LoVo (cell line): Measurements from ENCODE around the gene ATP11A.

Source experiments
- DNase-seq: peaks from one replicate; pipeline ENCODE4 v3.0.0-alpha.2; 2016; ENCODE audit warnings: low spot score

The ATP11A gene

DNA sequence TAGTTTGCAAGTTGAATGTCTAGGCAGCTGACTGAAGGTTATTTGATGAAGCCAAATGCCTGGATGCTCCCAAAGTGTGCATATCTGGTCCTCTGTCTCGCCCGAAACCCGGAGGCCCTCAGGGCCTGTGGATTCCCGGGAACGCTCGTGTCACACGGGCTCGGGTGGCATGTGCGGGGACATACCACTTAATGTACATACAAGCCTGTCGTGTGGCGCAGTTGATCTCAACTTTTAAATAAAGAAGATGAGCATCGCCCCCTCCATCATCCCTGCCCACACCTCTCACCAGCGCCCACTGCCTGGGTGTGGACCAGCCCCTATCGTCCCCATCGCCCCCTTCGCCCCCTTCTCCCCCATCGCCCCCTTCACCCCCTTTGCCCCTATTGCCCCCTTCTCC, 33.9 kb downstream of the ATP11A start:
- no peak for DNase-seq

DNA sequence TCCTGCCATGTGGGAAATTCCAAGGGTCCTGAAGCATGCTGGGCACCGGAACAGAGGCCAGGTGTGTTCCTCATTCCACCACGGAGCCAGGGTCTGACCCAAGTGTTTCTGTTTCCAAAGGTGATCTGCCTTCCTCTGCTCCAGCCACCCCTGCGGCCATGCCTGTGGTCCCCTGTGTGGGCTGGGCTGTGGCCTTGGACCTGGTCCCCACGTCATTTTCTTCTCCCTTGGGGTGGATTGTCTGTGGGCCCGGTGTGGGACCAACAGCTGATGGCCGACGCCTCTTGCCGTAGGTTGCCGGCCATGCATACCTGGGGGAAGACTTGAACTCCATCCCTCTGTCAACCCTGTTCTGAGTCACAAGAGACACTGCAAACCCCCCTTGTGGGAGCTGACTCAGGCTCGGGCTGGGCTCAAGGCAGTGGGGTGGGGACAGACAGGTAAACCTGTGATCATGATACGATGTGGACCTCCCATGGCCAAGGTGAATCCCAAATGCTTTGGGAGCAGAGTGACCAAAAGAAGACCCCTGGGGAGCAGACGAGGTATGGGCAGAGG, 35.0 kb downstream of the ATP11A start:
- peak; percentile 3 for DNase-seq

DNA sequence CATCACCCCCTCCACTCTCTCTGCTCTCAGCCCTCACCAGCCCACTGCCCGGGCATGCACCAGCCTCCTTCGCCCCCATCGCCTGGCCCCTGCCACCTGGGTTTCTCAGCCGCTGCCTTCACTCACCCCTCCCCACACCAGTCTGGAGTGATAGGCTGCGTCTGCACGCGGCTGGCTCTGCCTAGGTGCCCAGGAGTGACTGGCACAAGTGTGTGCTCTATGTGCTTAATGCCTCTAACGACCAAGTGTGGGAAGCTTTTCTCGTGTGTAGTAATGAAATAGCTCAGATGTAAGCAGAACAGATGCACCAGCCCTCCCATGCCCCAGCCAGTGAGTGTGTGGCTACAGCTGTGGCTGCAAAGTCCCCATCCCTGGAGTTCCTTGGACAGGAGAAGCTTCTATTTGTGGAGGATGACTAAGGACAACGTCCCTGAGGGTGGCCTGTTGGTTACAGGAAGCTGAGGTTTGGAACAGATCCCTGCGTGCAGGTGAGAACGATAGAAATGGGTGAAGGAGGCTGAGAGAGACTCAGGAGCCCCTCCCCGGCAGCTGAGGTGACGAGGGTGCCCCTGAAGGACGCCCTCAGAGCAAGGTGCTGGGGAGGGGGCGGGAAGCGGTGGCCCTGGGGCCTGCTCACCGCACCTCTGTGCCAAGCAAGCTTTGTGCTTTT, 35.6 kb downstream of the ATP11A start:
- DNase-seq: peak; percentile 4

DNA sequence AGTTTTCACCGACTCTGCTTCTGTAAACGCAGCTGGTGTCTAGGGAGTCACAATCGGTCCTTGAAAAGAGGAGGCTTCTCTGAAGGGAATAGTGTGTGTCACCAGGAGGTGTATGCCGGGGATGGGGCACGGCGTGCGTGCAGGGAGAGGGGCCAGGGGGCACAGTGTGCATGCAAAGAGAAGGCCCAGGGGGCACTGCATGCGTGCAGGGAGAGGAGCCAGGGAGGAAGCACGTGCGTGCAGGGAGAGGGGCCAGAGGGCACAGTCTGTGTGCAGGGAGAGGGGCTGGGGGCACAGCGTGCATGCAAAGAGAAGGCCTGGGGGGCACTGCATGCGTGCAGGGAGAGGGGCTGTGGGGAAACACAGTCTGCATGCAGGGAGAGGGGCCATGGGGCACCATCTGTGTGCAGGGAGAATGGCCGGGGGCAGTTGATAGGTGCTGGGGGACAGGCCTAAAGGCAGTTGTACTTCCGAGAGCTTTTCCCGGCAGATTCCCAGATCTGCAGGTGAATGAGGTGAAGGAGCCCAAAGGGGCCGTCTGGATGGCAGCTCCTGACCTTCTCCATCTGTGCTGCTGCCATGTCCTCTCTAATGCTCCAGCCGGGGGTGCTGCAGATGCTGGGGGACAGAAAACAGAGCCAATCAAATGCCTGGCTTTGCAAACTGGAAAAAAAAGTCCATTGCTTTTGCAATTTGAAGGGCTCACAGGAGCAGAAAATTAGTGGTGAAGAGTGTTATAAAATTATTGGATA, 36.4 kb downstream of the ATP11A start:
- DNase-seq: no peak

DNA sequence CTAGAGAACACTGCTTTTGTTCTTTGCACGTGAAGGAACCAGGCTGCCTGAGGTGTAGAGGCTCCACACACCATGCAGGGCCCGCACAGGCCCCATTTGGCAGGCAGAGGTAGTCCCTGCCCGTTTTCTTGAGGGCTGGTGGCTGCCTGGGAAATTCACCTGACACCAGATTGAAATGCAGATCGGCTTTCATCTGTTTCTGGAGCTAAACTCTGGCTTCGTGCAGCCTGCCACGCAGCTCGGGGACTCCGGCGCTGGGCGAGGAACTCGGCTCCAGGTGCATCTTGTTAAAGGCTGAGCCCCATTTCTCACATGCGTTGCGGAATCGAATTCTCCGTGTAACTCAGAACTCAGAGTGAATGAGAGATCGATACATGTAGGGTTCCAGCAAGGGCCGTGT, 37.7 kb downstream of the ATP11A start:
- no peak for DNase-seq

DNA sequence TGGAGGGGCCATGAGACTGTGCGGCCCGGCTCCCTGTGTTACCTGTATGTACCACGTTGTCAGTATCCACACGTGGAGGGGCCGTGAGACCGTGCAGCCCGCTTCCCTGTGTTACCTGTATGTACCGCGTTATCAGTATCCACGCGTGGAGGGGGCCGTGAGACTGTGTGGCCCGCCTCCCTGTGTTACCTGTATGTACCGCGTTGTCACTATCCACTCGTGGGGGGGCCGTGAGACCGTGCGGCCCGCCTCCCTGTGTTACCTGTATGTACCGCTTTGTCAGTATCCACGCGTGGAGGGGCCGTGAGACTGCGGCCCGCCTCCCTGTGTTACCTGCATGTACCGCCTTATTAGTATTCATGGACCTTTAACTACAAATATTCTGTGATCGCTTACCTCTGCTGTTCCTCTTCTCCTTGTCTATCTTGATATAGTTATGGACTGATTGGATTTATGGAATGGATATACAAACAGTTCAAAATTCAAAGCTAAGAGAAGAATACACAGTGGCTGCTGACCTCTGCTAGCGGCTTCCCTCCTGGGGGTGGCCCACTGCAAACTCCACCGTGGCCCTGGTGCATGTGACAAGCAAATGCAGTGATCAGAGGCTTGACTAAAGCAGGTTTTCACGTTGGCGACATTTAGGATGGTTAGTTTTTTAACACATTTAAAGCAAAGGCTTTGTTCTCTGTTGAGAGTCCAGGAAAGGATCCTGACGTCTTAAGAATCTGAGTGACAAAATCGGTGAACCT, 38.7 kb downstream of the ATP11A start:
- no peak for DNase-seq

DNA sequence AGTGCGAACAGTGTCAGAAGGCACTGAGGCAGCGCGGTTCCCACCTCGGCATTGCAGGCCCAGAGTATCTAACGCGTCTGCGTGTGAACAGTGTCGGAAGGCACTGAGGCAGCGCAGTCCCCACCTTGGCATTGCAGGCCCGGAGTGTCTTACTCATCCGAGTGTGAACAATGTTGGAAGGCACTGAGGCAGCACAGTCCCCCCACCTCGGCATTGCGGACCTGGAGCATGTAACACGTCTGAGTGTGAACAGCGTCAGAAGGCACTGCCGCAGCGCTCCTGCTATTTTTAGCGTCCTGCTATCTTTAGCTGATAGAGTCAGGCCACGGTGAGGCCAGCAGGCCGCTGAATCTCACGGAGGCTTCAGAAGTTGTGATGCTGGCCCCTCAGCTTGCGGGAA, 39.6 kb downstream of the ATP11A start:
- no peak for DNase-seq

DNA sequence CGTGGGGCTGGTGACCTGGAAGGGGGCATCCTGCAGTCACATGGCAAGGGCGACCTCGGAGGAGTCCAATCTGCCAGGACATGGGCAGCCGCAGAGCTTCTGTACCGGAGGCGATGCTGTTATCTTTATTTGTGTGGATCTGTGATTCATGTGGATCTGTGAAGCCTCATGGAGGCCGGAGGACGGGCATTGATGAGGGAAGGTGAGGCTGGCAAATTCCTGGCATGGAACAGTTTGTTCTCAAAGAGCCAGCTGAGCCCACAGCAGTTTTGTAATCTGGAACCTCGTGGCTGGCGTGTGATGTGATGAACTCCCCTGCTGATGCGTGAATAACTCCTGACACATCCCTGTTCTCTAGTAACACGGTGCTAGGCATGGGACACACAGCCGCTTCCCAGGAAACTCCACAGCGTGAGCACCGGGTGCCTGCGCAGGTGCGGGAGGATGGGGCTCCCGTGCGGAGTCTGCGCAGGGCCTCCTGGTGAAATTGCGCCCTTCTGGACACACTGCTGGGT, 40.4 kb downstream of the ATP11A start:
- DNase-seq: no peak

DNA sequence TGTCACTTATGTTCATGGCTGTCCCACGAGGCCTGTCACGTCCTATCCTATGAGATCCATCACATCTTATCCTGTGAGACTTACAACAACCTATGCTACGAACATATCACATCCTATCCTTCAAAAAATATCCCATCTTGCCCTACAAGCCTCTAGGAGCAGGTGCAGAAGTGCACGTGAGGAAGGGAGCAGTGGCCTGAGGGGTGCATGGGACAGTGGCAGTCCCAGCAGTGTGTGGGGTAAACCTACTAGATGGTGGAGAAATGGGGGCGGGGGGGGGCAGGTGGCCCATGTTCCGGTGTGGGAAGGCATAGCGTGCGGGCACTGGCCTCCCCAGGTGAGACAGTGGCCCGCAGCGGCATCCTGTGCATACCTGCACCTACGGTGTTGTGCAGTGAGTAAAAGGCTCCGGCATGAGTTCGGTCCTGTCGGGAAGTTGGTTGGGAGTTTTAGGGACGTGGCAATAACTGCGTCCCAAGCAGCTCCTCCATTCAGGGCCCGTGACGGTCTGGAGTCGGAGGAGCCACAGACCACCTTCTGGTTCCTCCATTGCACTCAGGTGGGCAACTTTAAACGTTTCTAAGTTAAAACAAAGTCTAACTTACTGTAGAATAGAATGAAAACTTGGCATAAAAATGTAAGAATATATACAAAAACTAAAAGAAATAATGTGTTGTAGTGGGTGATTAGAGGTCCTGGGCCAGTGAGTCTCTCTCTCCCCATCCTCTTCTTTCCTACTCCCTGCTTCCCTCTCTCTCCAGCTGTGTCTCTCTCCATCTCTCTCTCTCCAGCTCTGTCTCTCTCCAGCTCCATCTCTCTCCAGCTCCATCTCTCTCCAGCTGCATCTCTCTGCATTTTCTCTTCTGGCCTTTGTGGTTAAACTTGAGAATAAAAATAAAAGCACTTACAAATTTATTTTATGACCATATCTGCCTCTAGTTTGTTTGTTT, 42.1 kb downstream of the ATP11A start:
- DNase-seq: no peak

DNA sequence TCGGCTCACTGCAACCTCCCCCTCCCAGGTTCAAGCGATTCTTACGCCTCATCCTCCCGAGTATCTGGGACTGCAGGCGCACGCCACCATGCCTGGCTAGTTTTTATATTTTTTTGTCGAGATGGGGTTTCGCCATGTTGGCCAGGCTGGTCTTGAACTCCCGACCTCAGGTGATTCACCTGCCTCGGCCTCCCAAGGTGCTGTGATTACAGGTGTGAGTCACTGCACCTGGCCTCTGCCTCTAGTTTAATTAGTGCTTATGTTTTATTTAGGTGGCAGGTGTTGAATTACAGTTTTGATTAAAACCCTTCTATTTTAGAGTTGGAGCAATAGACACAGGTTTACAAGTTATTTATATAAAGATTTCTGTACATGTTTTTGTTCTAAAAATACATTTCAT, 42.8 kb downstream of the ATP11A start:
- no peak for DNase-seq

DNA sequence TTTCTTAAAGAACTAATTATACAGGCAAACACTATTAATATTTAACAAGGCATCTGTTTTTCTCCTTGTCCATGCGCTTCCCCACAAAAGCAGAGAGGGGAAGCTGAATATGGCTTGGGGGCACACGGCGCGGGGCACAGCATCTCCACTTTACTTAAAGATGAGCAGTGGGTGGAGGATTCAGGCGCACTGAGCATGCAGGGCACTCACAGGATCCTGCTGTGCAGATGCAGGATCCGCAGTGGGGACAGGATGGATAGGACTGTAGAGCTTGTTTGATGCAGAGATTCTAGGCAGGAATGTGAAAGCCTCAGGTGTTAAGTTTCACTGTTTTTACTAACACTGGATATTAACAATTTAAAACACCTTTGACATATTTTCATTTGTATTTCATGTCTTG, 43.3 kb downstream of the ATP11A start:
- DNase-seq: no peak

DNA sequence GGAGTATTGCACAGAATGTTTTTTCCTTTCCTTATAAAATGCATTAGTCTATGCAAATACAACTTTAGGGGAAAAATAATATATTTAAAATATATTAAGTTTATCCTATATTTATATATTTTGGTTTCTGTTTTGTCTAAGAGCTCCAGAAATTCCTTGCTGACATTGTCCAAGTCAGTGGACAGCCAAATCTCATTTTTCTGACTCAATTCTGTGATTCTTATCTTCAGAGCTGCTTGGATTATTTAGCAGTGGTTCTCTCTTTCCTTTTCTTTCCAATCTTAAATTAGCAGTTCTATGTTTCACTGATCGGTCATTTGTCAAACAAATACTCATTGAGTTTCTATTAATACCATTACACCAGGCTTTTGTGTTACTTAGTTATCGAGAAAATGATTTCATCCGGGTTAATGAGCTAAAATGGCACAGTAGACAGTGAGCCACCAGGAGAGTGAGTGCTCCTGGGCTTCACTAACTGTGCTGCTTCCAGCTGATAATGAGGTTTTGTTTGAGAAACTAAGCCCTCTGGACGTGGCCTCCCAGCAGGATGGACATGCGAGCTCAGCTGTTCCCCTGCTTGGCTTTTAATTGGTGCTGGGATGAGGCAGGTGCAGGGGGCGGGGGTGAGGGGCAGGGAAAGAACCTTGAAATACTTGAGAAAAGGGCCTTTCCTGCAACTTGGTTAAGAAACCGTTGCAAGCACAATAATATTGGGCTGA, 44.0 kb downstream of the ATP11A start:
- DNase-seq: no peak

DNA sequence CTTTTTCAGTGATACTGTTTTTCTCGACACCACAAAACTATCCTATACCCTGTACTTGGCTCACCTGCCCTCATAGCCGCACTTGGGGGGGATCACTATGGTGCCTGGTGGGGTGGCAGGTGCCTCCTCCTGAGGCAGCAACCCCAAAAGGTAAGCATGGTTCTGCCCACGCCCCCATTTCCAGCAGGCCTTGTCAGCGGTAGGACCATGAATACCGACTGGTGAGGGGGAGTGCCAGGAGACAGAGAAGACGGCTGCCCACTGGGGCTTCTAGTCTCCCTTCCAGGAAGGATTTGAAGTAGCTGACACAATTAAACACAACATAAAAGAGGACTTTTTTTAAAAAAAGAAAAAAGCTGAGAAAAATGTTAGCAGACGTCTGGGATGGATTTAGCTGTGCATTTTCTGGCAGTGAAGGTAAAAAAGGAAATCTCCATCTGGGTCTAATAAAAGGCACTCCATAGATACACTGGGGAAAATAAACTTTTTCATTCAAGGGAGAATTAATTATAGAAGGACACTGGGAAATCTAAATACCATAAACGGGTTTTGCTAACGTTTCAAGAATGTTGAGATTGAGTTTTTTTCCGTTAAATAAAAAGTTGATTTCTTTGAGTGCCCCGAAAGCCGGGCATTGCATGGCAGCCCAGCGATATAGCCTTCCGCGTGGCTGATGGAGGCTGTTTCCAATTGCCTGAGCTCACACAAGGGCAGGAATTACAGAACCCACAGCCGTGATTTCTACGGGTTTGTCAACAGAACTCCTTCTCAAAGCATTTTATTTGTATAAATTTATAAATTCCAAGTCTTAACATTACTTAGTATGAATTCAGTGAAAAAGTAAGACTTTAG, 45.1 kb downstream of the ATP11A start:
- no peak for DNase-seq

DNA sequence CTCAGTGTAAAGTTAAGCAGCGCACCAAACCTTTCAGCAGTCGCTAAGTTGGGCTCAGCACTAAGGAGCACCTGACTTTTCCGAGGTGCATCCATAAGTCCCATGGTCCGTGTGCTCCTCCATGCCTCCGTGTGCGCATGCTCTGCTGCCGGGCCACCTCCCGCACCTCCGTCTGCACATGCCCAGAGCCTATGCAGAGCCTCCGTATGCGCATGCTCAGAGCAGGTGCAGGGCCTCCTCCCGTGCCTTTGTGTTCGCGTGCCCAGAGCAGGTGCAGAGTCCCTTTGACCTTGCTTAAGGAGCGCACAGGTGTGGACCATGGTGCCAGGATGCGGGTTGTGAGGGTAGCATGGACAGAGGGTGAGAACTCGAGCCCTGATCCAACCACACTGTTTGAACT, 46.0 kb downstream of the ATP11A start:
- DNase-seq: no peak

DNA sequence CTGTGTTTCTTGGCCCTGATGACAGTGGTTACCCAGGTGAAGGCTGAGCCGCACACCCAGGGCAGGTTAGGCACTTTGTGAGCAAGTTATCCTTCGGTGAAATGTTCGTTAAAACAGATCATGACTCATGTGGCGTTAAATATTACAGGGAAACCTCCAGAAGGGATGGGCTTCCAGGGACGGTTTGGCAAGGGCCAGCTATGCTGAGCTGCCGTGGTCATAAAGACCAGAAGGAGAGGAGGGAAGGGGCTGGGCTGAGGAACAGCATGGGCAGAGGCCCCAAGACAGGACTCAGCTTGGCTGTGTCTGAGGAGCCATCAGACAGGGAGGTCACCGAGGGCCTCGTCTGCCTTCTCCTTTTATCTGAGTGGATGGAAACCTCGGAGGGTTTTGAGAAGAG, 47.5 kb downstream of the ATP11A start:
- DNase-seq: no peak

DNA sequence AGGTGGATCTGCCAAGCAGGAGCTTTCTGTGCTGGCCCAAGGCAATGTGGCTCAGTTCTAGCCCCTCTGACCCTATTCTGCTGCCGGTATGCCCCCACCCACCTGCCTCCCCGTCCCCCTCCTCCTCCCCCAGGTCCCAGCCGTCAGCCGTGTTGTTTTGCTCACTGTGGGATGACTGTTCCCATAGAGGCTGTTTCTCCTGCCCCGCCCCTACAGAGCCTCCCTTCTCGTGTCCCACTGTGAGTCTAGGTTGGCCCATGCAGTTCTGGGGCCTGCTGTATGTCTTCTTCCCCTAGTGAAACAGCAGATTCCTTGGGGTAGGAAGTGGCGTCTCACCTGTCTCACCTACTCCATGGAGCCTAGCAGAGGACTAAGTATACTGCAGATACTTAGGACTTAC, 48.8 kb downstream of the ATP11A start:
- no peak for DNase-seq

DNA sequence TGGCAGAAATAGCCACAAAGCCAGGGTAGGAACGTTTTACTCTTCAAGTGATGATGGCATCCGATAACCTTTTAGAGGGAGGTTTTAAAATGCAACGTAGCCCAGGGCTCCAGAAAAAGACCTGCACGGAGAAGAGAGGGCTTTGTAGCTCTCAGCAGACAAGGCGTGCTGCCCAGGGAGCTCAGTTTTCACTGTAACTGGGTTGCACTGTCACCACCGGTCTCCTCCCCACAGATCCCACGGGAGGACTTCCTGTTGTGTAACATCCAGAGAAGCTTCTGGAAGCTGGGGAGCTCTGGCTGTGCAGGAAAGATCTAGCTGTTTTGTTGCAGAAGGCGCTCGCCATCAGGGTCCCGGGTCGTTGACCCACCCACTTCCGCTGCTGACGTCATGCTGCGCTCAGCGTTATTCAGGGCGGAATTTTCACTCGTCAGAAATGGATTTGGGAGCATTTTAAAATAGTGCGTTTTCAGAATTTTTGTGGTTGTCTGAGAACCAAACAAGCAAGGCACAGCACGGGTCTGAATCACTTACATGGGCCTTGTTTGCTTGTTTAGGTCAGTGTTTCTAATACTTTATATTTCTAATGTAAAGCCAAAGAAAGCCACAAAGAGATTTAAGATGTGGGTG, 50.8 kb downstream of the ATP11A start:
- no peak for DNase-seq

DNA sequence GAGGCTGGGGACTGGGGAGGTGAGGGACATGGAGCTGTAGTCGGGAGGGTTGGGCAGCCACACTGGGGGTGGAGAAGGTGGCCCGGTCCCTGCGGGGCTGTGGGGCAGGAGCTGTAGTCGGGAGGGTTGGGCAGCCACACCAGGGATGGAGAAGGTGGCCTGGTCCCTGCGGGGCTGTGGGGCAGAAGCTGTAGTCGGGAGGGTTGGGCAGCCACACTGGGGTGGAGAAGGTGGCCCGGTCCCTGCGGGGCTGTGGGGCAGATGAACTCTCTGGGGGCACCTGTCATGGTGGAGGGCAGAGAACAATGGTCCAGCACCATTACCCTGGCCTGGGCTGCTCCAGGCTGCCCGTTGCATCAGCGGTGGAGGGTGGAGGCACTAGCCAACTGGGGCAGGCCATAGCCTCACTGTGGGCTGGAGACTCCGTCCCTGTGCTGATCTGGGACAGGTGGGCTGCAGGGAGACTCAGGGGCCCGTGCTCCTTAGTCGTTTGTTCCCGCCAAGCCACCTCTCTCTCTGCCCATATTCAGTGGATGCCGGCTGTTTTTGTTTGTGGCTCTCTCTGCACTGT, 51.4 kb downstream of the ATP11A start:
- no peak for DNase-seq
